ENCODE data around the gene EARS2.

Gene EARS2

GRCh38 chr16:23505671-23506605 is 51.2 kb downstream of the EARS2 start:
- ChIA-PET CTCF (interaction anchor here (0.6 to 1.0 kb wide), 2 partner anchors 70 to 94 kb away, joined by 3 to 5 read pairs; no protein-coding TSS in a partner anchor), POLR2A (no interaction called here)
- DNase-seq (ENCODE audit: extremely low spot score): peak; percentile 18
- no peak for TF ChIP-seq CTBP1 (IDR thresholded peaks at IDR 0.05; ENCODE audit: borderline replicate concordance)
- TF ChIP-seq ARNT (IDR thresholded peaks at IDR 0.05): no peak
- no peak for TF ChIP-seq SP1 (IDR thresholded peaks at IDR 0.05)
- TF ChIP-seq HDGF (IDR thresholded peaks at IDR 0.05; ENCODE audit: borderline replicate concordance): no peak
- TF ChIP-seq SUZ12 (IDR thresholded peaks at IDR 0.05): no peak
- no peak for TF ChIP-seq BHLHE40 (IDR thresholded peaks at IDR 0.05; ENCODE audit: borderline replicate concordance)
- no peak for TF ChIP-seq L3MBTL2 (conservative IDR thresholded peaks at IDR 0.05)
- no peak for TF ChIP-seq NFRKB (IDR thresholded peaks at IDR 0.05)
- TF ChIP-seq PKNOX1 (IDR thresholded peaks at IDR 0.05): no peak
- TF ChIP-seq FOXK2 (IDR thresholded peaks at IDR 0.05): no peak
- no peak for TF ChIP-seq TARDBP (IDR thresholded peaks at IDR 0.05)
- no peak for TF ChIP-seq ZNF384 (IDR thresholded peaks at IDR 0.05)
- no peak for TF ChIP-seq FOXM1 (IDR thresholded peaks at IDR 0.05; ENCODE audit: borderline replicate concordance)
- TF ChIP-seq LEF1 (IDR thresholded peaks at IDR 0.05; ENCODE audit: borderline replicate concordance): no peak
- no peak for TF ChIP-seq FOXA1 (IDR thresholded peaks at IDR 0.05)
- TF ChIP-seq ELF4 (IDR thresholded peaks at IDR 0.05): no peak

DNA sequence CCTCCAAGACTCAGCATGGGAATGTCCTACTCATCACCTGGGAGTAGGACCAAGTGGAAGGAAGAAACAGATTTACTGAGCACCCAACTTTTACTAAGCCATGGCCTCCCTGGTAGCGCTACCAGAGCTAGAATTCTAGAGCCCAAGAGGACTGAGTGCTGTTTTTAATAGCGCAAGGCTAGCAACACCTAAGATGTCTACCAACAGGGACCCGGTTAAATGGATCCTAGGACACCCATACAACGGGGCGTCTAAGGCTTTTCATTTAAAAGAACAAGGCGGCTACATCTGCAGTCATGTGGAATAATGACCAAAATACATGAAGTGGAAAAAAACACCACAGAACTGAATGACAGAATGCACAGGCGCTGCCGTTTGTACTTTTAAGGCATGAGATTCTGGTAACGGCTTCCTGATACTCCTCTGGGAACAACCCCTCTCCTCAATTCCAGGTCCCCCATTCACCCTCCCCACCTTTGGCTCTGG is 51.9 kb downstream of the EARS2 start:
- TF ChIP-seq SUZ12 (IDR thresholded peaks at IDR 0.05): no peak
- TF ChIP-seq L3MBTL2 (conservative IDR thresholded peaks at IDR 0.05): no peak
- TF ChIP-seq CTBP1 (IDR thresholded peaks at IDR 0.05; ENCODE audit: borderline replicate concordance): no peak
- TF ChIP-seq TARDBP (IDR thresholded peaks at IDR 0.05): no peak
- no peak for TF ChIP-seq ELF4 (IDR thresholded peaks at IDR 0.05)
- TF ChIP-seq LEF1 (IDR thresholded peaks at IDR 0.05; ENCODE audit: borderline replicate concordance): no peak
- no peak for TF ChIP-seq NFRKB (IDR thresholded peaks at IDR 0.05)
- no peak for TF ChIP-seq BHLHE40 (IDR thresholded peaks at IDR 0.05; ENCODE audit: borderline replicate concordance)
- no peak for TF ChIP-seq FOXA1 (IDR thresholded peaks at IDR 0.05)
- no peak for TF ChIP-seq ZNF384 (IDR thresholded peaks at IDR 0.05)
- TF ChIP-seq SP1 (IDR thresholded peaks at IDR 0.05): no peak
- no peak for TF ChIP-seq PKNOX1 (IDR thresholded peaks at IDR 0.05)
- TF ChIP-seq FOXK2 (IDR thresholded peaks at IDR 0.05): no peak
- DNase-seq (ENCODE audit: extremely low spot score): no peak
- ChIA-PET POLR2A (interaction anchor here (0.6 to 0.7 kb wide), 2 partner anchors 8 to 52 kb away, joined by 3 to 4 read pairs; partner anchors contain the start of genes EARS2 and UBFD1), CTCF (interaction anchor here (0.5 kb wide), 1 partner anchor 505 kb away, joined by 5 read pairs; no protein-coding TSS in a partner anchor)

- TF ChIP-seq FOXK2 (IDR thresholded peaks at IDR 0.05) (no peak), BHLHE40 (IDR thresholded peaks at IDR 0.05; ENCODE audit: borderline replicate concordance) (no peak), FOXA1 (IDR thresholded peaks at IDR 0.05) (no peak), ARNT (IDR thresholded peaks at IDR 0.05) (no peak), ELF4 (IDR thresholded peaks at IDR 0.05) (no peak), SUZ12 (IDR thresholded peaks at IDR 0.05) (no peak), L3MBTL2 (conservative IDR thresholded peaks at IDR 0.05) (no peak), SP1 (IDR thresholded peaks at IDR 0.05) (no peak), FOXM1 (IDR thresholded peaks at IDR 0.05; ENCODE audit: borderline replicate concordance) (no peak), NFRKB (IDR thresholded peaks at IDR 0.05) (no peak), PKNOX1 (IDR thresholded peaks at IDR 0.05) (no peak), TARDBP (IDR thresholded peaks at IDR 0.05) (no peak)
- ChIA-PET CTCF (interaction anchor here (0.5 kb wide), 1 partner anchor 506 kb away, joined by 5 read pairs; no protein-coding TSS in a partner anchor), POLR2A (interaction anchor here (0.6 to 0.7 kb wide), 2 partner anchors 9 to 53 kb away, joined by 3 to 4 read pairs; partner anchors contain the start of genes EARS2 and UBFD1)
- peak; percentile 20 for DNase-seq (ENCODE audit: extremely low spot score)
Observed at GRCh38 chr16:23504453-23505179, 52.5 kb downstream of the EARS2 start.

DNA sequence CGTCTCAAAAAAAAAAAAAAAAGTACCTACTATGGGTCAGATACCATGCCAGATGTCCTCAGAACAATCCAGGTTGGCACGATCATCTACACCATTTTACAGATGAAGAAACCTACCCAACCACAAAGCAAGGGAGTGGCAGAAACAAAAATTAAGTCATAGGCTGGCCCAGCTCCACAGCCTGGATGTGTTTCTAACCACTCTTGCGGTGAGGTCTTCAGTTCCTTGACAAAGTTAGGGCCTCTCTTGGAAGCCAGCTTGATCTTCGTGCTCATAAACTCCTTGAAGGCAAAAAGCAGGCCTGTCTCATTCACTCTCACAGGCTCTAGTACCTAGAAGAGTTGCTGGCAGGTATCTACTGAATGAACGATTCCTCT is 53.1 kb downstream of the EARS2 start:
- no peak for DNase-seq (ENCODE audit: extremely low spot score)
- ChIA-PET CTCF (no interaction called here), POLR2A (no interaction called here)
- TF ChIP-seq L3MBTL2 (conservative IDR thresholded peaks at IDR 0.05) (no peak), PKNOX1 (IDR thresholded peaks at IDR 0.05) (no peak), FOXK2 (IDR thresholded peaks at IDR 0.05) (no peak), BHLHE40 (IDR thresholded peaks at IDR 0.05; ENCODE audit: borderline replicate concordance) (no peak), SP1 (IDR thresholded peaks at IDR 0.05) (no peak), ARNT (IDR thresholded peaks at IDR 0.05) (no peak), CTBP1 (IDR thresholded peaks at IDR 0.05; ENCODE audit: borderline replicate concordance) (no peak), FOXM1 (IDR thresholded peaks at IDR 0.05; ENCODE audit: borderline replicate concordance) (no peak), SUZ12 (IDR thresholded peaks at IDR 0.05) (no peak), TARDBP (IDR thresholded peaks at IDR 0.05) (no peak), HDGF (IDR thresholded peaks at IDR 0.05; ENCODE audit: borderline replicate concordance) (no peak), NFRKB (IDR thresholded peaks at IDR 0.05) (no peak), FOXA1 (IDR thresholded peaks at IDR 0.05) (no peak), ELF4 (IDR thresholded peaks at IDR 0.05) (no peak), ZNF384 (IDR thresholded peaks at IDR 0.05) (no peak), LEF1 (IDR thresholded peaks at IDR 0.05; ENCODE audit: borderline replicate concordance) (no peak)
